Measurements from ENCODE around the gene MS4A7. TPM values are rescaled to one million over a fixed set of nuclear protein-coding genes. Genes with fewer than 3 reads are reported as not detected.

MS4A7 gene
- total and polyA plus RNA-seq, 2 of the 4 experiments (the other 2 are of a cell fraction): not detected

- no peak overlapping the region for H2BK15ac ChIP-seq (ENCODE audit: low read depth, low read length)
Measured at GRCh38 chr11:60344146-60344545, 34.2 kb upstream of the MS4A7 start.

More at GRCh38 chr11:60344146-60344545, 34.2 kb upstream of the MS4A7 start:
- Histone ChIP-seq H4K20me1 (ENCODE audit: insufficient read depth, low read length) (no peaks in the 10 kb centered on the region), H3K9ac (ENCODE audit: low read depth, low read length) (no peak overlapping the region), H2BK5ac (ENCODE audit: low read depth, low read length, poor library complexity, severe bottlenecking) (no peak overlapping the region), H4K5ac (ENCODE audit: low read depth, low read length) (no peak overlapping the region), H3K9me1 (ENCODE audit: insufficient read depth, low read length) (no peaks in the 10 kb centered on the region), H3K79me1 (ENCODE audit: low read depth in 1 of 2, low read length in 2 of 2) (no peaks in the 10 kb centered on the region), H3K4me1 (ENCODE audit: control insufficient read depth, insufficient read depth, low read length) (no peaks in the 10 kb centered on the region), H3K14ac (replicated peaks; ENCODE audit: low read depth, low read length) (no peak overlapping the region), H3K4ac (ENCODE audit: low read depth, low read length) (no peak overlapping the region), H2AK9ac (replicated peaks; ENCODE audit: low read depth, low read length, poor library complexity) (no peak overlapping the region), H2BK120ac (ENCODE audit: low read depth, low read length) (no peak overlapping the region), H3K27ac (ENCODE audit: insufficient read depth, low read length) (no peak overlapping the region), H3K56ac (ENCODE audit: extremely low read depth, insufficient read depth, low read length) (no peak overlapping the region), H2AK5ac (ENCODE audit: low read depth, low read length) (no peak overlapping the region), H3K4me3 (ENCODE audit: insufficient read depth, low read depth, low read length) (no peak overlapping the region), H4K91ac (ENCODE audit: insufficient read depth, low read depth, low read length) (no peak overlapping the region), H2AFZ (replicated peaks; ENCODE audit: low read length, poor library complexity) (no peak overlapping the region), H3K27me3 (ENCODE audit: control insufficient read depth, insufficient read depth, low read length) (no peaks in the 10 kb centered on the region), H3K9me3 (ENCODE audit: control insufficient read depth, insufficient read depth, low read length) (peaks cover 4% of the 10 kb centered on the region; the same call in 1 of the 2 replicates), H3K36me3 (ENCODE audit: control insufficient read depth, insufficient read depth, low read length) (no peaks in the 10 kb centered on the region), H4K8ac (ENCODE audit: low read depth in 2 of 2, low read length in 2 of 2) (no peak overlapping the region), H3K4me2 (ENCODE audit: low read depth, low read length) (no peak overlapping the region), H2BK20ac (ENCODE audit: low read depth, low read length) (no peak overlapping the region), H3K18ac (ENCODE audit: low read depth, low read length) (no peak overlapping the region), H3K23ac (ENCODE audit: low read depth, low read length) (no peak overlapping the region)
- in situ Hi-C loops (cut with MboI; ENCODE audit: low sequenced_read_pairs): no loop called here
- ATAC-seq (ENCODE audit: low read depth): no peak
- dilution Hi-C loops (cut with HindIII; ENCODE audit: low sequenced_read_pairs, unreplicated experiment): no loop called here
- CTCF ChIA-PET: no interaction called here
- no TSS peak for BruUV-seq (replicated peaks)
- no peak for DNase-seq
- POLR2A ChIA-PET (ENCODE audit: unreplicated experiment): no interaction called here
- intact Hi-C loops (cut with micrococcal nuclease): no loop called here
- WGBS, 2 experiments (ENCODE audit: extremely low coverage in 2 of 2, insufficient read length in 1 of 2): no CpG with 5 or more reads among the region's 2 CpGs
- TF ChIP-seq ELK1 (IDR thresholded peaks at IDR 0.05; ENCODE audit: borderline replicate concordance, low read depth, low read length) (no peak), RFX5 (IDR thresholded peaks at IDR 0.05; ENCODE audit: low read depth, low read length) (no peak), RCOR1 (IDR thresholded peaks at IDR 0.05; ENCODE audit: insufficient replicate concordance, low read length) (no peak), USF2 (IDR thresholded peaks at IDR 0.05; ENCODE audit: low read depth, low read length) (no peak), CTCF (conservative IDR thresholded peaks at IDR 0.05; ENCODE audit: low read depth, low read length) (no peak), MAZ (IDR thresholded peaks at IDR 0.05; ENCODE audit: borderline replicate concordance, low read depth, low read length) (no peak), FOS (IDR thresholded peaks at IDR 0.05; ENCODE audit: low read depth, low read length) (no peak), MXI1 (IDR thresholded peaks at IDR 0.05; ENCODE audit: borderline replicate concordance, low read depth, low read length) (no peak), CEBPB (IDR thresholded peaks at IDR 0.05; ENCODE audit: low read depth, low read length) (no peak), MAFK (IDR thresholded peaks at IDR 0.05; ENCODE audit: low read depth, low read length) (no peak), SMC3 (IDR thresholded peaks at IDR 0.05; ENCODE audit: low read depth, low read length) (no peak), NFE2L2 (IDR thresholded peaks at IDR 0.05; ENCODE audit: low read depth, low read length) (no peak)
